ENCODE results near the gene DNMT3A. TPM values are rescaled to one million over a fixed set of nuclear protein-coding genes. Genes with fewer than 3 reads are reported as not detected.
A peak's percentile ranks its signal among the peaks of the same experiment; 100 is the strongest.

DNMT3A gene
- total and polyA plus RNA-seq, 8 donors = 3.4 to 47.4 (median 15.8) TPM

DNA sequence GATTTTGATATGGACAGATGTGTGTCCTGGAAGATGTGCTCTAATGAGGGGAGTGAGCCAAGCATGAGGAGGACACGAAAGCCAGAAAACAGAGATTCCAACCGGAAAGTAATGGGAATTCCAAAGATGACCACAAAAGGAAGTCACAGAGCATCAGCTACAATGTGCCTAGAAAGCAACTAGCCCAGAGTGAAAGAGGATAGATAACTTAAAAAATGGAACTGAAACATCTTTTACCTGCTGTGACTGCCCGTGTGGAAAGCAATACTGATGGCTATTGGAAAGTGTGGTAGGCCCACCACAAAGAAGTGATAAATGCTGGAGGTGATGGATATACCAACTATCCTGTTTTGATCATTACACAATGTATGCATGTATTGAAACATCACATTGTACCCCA, 21.6 kb downstream of the DNMT3A start:
- no peaks in the 10 kb centered on the region for H3K27me3 ChIP-seq
- WGBS, 5 donors = 71 to 85% (median 79%) methylated on average over 3 of the region's 3 CpGs
- peaks cover 29 to 53% (median 43%) of the 10 kb centered on the region in 4 donors for H3K4me1 ChIP-seq
- DNase-seq = no peak
- no peak overlapping the region for H3K27ac ChIP-seq
- no peaks in the 10 kb centered on the region for H3K9me3 ChIP-seq
- no peak overlapping the region for H3K4me3 ChIP-seq
- TF ChIP-seq, protein P1, sequence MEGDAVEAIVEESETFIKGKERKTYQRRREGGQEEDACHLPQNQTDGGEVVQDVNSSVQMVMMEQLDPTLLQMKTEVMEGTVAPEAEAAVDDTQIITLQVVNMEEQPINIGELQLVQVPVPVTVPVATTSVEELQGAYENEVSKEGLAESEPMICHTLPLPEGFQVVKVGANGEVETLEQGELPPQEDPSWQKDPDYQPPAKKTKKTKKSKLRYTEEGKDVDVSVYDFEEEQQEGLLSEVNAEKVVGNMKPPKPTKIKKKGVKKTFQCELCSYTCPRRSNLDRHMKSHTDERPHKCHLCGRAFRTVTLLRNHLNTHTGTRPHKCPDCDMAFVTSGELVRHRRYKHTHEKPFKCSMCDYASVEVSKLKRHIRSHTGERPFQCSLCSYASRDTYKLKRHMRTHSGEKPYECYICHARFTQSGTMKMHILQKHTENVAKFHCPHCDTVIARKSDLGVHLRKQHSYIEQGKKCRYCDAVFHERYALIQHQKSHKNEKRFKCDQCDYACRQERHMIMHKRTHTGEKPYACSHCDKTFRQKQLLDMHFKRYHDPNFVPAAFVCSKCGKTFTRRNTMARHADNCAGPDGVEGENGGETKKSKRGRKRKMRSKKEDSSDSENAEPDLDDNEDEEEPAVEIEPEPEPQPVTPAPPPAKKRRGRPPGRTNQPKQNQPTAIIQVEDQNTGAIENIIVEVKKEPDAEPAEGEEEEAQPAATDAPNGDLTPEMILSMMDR (IDR thresholded peaks at IDR 0.05) = no peak
- TF ChIP-seq POLR2AphosphoS5 (IDR thresholded peaks at IDR 0.05) (no peak), EP300 (IDR thresholded peaks at IDR 0.05) (no peak), POLR2A (IDR thresholded peaks at IDR 0.05) (no peak)
- intact Hi-C loops (cut with DNase I; ENCODE audit: low total_unique reads) = no loop called here
- no peaks in the 10 kb centered on the region for H3K36me3 ChIP-seq

DNA sequence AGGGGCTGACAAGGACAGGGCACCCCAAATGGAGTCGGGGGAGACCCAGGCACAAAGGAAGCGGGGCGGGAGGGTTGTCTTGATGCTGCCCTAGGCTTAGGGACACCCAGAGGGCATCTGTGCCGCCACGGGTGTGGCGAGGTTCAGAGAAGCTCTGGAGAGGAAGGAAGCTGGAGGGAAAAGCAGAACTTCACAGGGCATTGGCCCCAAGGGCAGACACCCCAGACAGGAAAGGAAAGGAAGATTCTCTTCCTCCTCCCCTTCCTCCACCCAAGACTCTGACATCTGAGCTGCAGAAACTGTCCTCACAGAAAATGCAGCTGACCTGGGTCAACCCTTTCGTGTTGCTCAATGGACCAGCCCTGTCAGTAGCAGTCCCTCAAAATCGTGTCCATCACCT, 25.6 kb downstream of the DNMT3A start:
- 57 to 71% (median 68%) methylated on average over 7 to 8 of the region's 8 CpGs for WGBS, 5 donors

DNA sequence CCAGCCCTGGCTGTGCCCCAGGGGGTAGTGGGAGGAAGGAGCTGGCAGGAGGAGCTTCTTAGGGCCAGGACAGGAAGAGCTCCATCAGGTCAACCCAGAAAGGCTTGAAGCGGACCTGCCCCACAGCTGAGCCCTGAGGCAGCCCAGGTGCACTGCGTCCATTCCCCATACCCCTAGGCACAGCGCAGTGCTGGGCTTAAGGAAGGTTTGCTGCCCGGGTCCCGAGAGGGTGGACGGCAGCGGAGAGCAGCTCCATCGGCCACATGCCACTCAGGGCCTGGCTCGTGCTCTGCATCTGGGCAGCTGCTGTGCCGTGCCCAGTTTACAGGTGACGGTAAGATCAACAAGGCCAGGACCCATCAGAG, 26.4 kb downstream of the DNMT3A start:
- Histone ChIP-seq H3K9me3 (no peaks in the 10 kb centered on the region), H3K4me3 (no peak overlapping the region), H3K36me3 (peaks cover 3 to 21% (median 17%) of the 10 kb centered on the region in 4 donors), H3K27me3 (no peaks in the 10 kb centered on the region), H3K4me1 (peaks cover 58 to 70% (median 64%) of the 10 kb centered on the region in 4 donors), H3K27ac (peak overlapping the region in 4 of 5 donors; percentile 49 to 82 (median 77))
- DNase-seq = no peak
- TF ChIP-seq EP300 (IDR thresholded peaks at IDR 0.05) (no peak), POLR2A (IDR thresholded peaks at IDR 0.05) (no peak), POLR2AphosphoS5 (IDR thresholded peaks at IDR 0.05) (no peak)
- TF ChIP-seq, protein P1 (IDR thresholded peaks at IDR 0.05) = no peak
- 52 to 69% (median 63%) methylated on average over 5 to 11 of the region's 11 CpGs for WGBS, 5 donors
- intact Hi-C loops (cut with DNase I; ENCODE audit: low total_unique reads) = no loop called here

More for the DNA sequence above, 25.6 kb downstream of the DNMT3A start:
- TF ChIP-seq, protein P1 (IDR thresholded peaks at IDR 0.05) = no peak
- TF ChIP-seq EP300 (IDR thresholded peaks at IDR 0.05) (no peak), POLR2AphosphoS5 (IDR thresholded peaks at IDR 0.05) (no peak), POLR2A (IDR thresholded peaks at IDR 0.05) (no peak)
- Histone ChIP-seq H3K27me3 (no peaks in the 10 kb centered on the region), H3K4me3 (no peak overlapping the region), H3K9me3 (no peaks in the 10 kb centered on the region), H3K27ac (peak overlapping the region in 4 of 5 donors; percentile 49 to 82 (median 77)), H3K4me1 (peaks cover 50 to 62% (median 56%) of the 10 kb centered on the region in 4 donors), H3K36me3 (peaks cover 3 to 21% (median 17%) of the 10 kb centered on the region in 4 donors)
- intact Hi-C loops (cut with DNase I; ENCODE audit: low total_unique reads) = no loop called here
- DNase-seq = no peak

DNA sequence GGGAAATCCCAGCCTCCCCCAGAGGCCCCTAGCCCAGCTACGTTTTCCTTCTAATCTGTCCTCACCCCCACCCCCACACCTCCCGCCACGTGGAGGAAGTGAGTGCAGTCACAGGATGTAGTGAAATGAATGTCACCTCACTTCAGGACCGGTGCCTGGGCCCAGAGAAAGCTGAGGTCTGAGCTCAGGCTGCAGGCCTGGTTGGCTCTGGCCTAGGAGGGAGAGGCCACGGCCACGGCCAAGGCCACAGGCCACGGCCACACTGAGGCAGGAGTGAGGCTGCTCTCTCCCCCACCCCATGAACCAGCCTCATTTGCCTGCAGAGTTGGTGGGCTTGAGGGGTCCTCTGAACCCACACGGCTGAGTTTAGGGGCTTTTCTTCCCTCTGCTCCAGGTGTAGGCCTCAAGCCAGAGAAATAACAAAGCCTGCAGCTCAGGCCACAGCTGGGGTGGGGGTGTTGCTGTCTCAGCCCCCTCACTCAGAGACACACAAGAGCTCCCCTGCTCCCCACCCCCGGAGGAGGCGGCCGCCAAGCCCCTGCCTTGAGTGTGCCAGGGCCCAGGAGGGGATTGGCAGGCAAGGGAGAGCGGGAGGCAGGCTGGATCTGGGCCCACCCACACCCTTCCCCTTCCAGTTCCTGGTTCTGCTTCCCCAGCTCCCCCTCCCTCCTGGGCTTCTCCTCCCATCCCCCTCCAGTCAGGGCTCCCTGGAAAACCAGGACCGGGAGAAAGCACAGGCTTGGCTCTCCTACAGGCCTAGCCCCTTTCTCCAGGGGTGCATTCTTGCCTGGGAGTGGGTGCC, 27.0 kb downstream of the DNMT3A start:
- peak overlapping the region; percentile 49 to 82 (median 74) for H3K27ac ChIP-seq
- intact Hi-C loops (cut with DNase I; ENCODE audit: low total_unique reads) = no loop called here
- H3K4me1 ChIP-seq = peaks cover 64 to 76% (median 70%) of the 10 kb centered on the region in 4 donors
- DNase-seq = peak; percentile 68 to 95
- peaks cover 3 to 21% (median 17%) of the 10 kb centered on the region in 4 donors for H3K36me3 ChIP-seq
- WGBS, 5 donors = 14 to 28% (median 19%) methylated on average over 10 to 13 of the region's 13 CpGs
- no peak overlapping the region for H3K4me3 ChIP-seq
- H3K27me3 ChIP-seq = no peaks in the 10 kb centered on the region
- TF ChIP-seq EP300 (IDR thresholded peaks at IDR 0.05) = no peak
- TF ChIP-seq, protein P1 (IDR thresholded peaks at IDR 0.05) = no peak
- no peak for TF ChIP-seq POLR2AphosphoS5 (IDR thresholded peaks at IDR 0.05)
- TF ChIP-seq POLR2A (IDR thresholded peaks at IDR 0.05) = no peak
- H3K9me3 ChIP-seq = no peaks in the 10 kb centered on the region

Measured in stomach (tissue), 9 donors.